A549 (cell line): Measurements from ENCODE around the gene CXCL5. TPM values are rescaled to one million over a fixed set of nuclear protein-coding genes. Genes with fewer than 3 reads are reported as not detected.

ENCODE experiments used
- ATAC-seq, 2 experiments: fragments of 200-7000 bp in 1 of 2; fragments of >200 bp in 1 of 2; cut with Nextera tagmentation in 1 of 2; cut with Tn5 transposase in 1 of 2; 3 replicates each; pipeline versions ENCODE4 v1.8.0 to v1.9.1; 2018 to 2020; ENCODE audit warnings: mild to moderate bottlenecking in 1 of 2, moderate library complexity in 1 of 2
- CTCF ChIA-PET: fragments of 300-600 bp; sonication (Branson Sonifier 250); formaldehyde crosslinking; extraction: SDS; loops from one replicate; lab custom pipeline; 2021; ENCODE audit warnings: antibody characterized with exemption, inconsistent platforms; lab: Yijun Ruan, JAX
- POLR2A ChIA-PET: fragments of 350-600 bp; formaldehyde crosslinking; extraction: SDS; loops from one replicate; lab custom pipeline; 2021; ENCODE audit warnings: antibody characterized with exemption, inconsistent platforms; lab: Yijun Ruan, JAX
- DNase-seq, 2 experiments: peaks; one replicate each; pipeline versions ENCODE4 v3.0.0 to v3.0.0-alpha.2; 2011 to 2016; ENCODE audit warnings: low read depth in 1 of 2, low spot score in 1 of 2
- FAIRE-seq: peaks from 2 replicates; lab custom pipeline; 2011; peaks lifted over from hg19 to GRCh38; lab: Jason Lieb, UNC
- H3K27ac ChIP-seq, 2 experiments: fragments of >200 bp; sonication (Bioruptor Twin); formaldehyde crosslinking; 3 replicates each; pipeline ENCODE4 v1.5.1; 2016 to 2017
- H3K4me1 ChIP-seq: fragments of >200 bp; sonication (Bioruptor Twin); formaldehyde crosslinking; 3 replicates; pipeline ENCODE4 v1.6.1; 2016
- H3K4me2 ChIP-seq: fragments of >200 bp; sonication (Bioruptor Twin); formaldehyde crosslinking; 3 replicates; pipeline ENCODE4 v1.6.1; 2016
- H3K4me3 ChIP-seq: fragments of >200 bp; sonication (Bioruptor Twin); formaldehyde crosslinking; 3 replicates; pipeline ENCODE4 v1.5.1; 2016
- H3K9me3 ChIP-seq: fragments of >200 bp; sonication (Bioruptor Twin); formaldehyde crosslinking; 3 replicates; pipeline ENCODE4 v1.6.1; 2016
- BCL3 ChIP-seq: fragments of >200 bp; sonication (Bioruptor Twin); formaldehyde crosslinking; IDR thresholded peaks from 3 replicates; pipeline ENCODE4 v1.6.1; 2016
- BHLHE40 ChIP-seq: IDR thresholded peaks from 2 replicates; pipeline ENCODE4 v1.6.1; 2012; ENCODE audit warnings: low read depth, low read length, inconsistent platforms
- CBX2 ChIP-seq: fragments of 200-600 bp; sonication (generic); IDR thresholded peaks from 2 replicates; pipeline ENCODE4 v1.6.1; 2016; ENCODE audit warnings: low read depth, mild to moderate bottlenecking, borderline replicate concordance
- CTCF ChIP-seq: fragments of >200 bp; sonication (Bioruptor Twin); formaldehyde crosslinking; IDR thresholded peaks from 3 replicates; pipeline ENCODE4 v1.5.1; 2016
- E2F6 ChIP-seq: IDR thresholded peaks from 2 replicates; pipeline ENCODE4 v1.6.1; 2012; ENCODE audit warnings: low read depth, borderline replicate concordance
- EHF ChIP-seq: fragments of 250-450 bp; sonication (Bioruptor Pico); IDR thresholded peaks from 2 replicates; pipeline ENCODE4 v1.5.0; 2020; ENCODE audit warnings: mild to moderate bottlenecking
- ELK1 ChIP-seq: fragments of 150-350 bp; IDR thresholded peaks from 2 replicates; pipeline ENCODE4 v1.6.1; 2014; ENCODE audit warnings: low read depth, mild to moderate bottlenecking, low read length
- FOSL2 ChIP-seq, 2 experiments: fragments of 450-650 bp in 1 of 2; fragments of >200 bp in 1 of 2; sonication (Bioruptor Twin) in 1 of 2; formaldehyde crosslinking; IDR thresholded peaks; 2 replicates each; pipeline versions ENCODE4 v1.5.0 to v1.6.1; 2016 to 2020; ENCODE audit warnings: mild to moderate bottlenecking in 1 of 2, moderate library complexity in 1 of 2
- FOXS1 ChIP-seq: fragments of 250-450 bp; sonication (Bioruptor Pico); IDR thresholded peaks from 2 replicates; pipeline ENCODE4 v1.5.0; 2020; ENCODE audit warnings: mild to moderate bottlenecking, moderate library complexity
- HOXA7 ChIP-seq: fragments of 250-450 bp; sonication (Bioruptor Pico); IDR thresholded peaks from 2 replicates; pipeline ENCODE4 v1.5.0; 2020; ENCODE audit warnings: mild to moderate bottlenecking, moderate library complexity
- HOXB5 ChIP-seq: fragments of 250-450 bp; sonication (Bioruptor Pico); IDR thresholded peaks from 2 replicates; pipeline ENCODE4 v1.5.0; 2020; ENCODE audit warnings: mild to moderate bottlenecking, moderate library complexity
- JUN ChIP-seq, 2 experiments: fragments of >200 bp; sonication (Bioruptor Twin); formaldehyde crosslinking; IDR thresholded peaks; 2 replicates in 1 of 2; 3 replicates in 1 of 2; pipeline ENCODE4 v1.6.1; 2016 to 2017
- MAFK ChIP-seq: fragments of 450-650 bp; IDR thresholded peaks from 2 replicates; pipeline ENCODE4 v1.6.1; 2014; ENCODE audit not compliant: partially characterized antibody
- MAZ ChIP-seq: fragments of 150-350 bp; IDR thresholded peaks from 2 replicates; pipeline ENCODE4 v1.6.1; 2014; ENCODE audit warnings: antibody characterized with exemption, low read depth, low read length, borderline replicate concordance
- NFE2L2 ChIP-seq: fragments of 150-350 bp; conservative IDR thresholded peaks from 2 replicates; pipeline ENCODE4 v1.6.1; 2014; ENCODE audit warnings: low read length
- NPAS2 ChIP-seq: fragments of 250-450 bp; sonication (Bioruptor Pico); IDR thresholded peaks from 2 replicates; pipeline ENCODE4 v1.8.0; 2022; ENCODE audit warnings: mild to moderate bottlenecking, moderate library complexity, borderline replicate concordance
- POLR2A ChIP-seq: IDR thresholded peaks from 2 replicates; pipeline ENCODE4 v1.6.1; 2012; ENCODE audit warnings: mild to moderate bottlenecking, low read length
- RARB ChIP-seq: fragments of 250-450 bp; sonication (Bioruptor Pico); IDR thresholded peaks from 2 replicates; pipeline ENCODE4 v1.8.0; 2021; ENCODE audit warnings: mild to moderate bottlenecking, moderate library complexity
- RCOR1 ChIP-seq: fragments of 150-350 bp; IDR thresholded peaks from 2 replicates; pipeline ENCODE4 v1.6.1; 2014; ENCODE audit warnings: antibody characterized with exemption, low read length, low read depth
- RNF2 ChIP-seq: fragments of 200-600 bp; sonication (generic); IDR thresholded peaks from 2 replicates; pipeline ENCODE4 v1.6.1; 2016; ENCODE audit warnings: low read depth, mild to moderate bottlenecking, antibody characterized with exemption, moderate library complexity, borderline replicate concordance
- SREBF2 ChIP-seq: fragments of 450-650 bp; IDR thresholded peaks from 2 replicates; pipeline ENCODE4 v1.6.1; 2014; ENCODE audit warnings: mild to moderate bottlenecking, moderate library complexity
- ZC3H11A ChIP-seq: fragments of 450-650 bp; IDR thresholded peaks from 2 replicates; pipeline ENCODE4 v1.6.1; 2014; ENCODE audit warnings: antibody characterized with exemption, mild to moderate bottlenecking
- ZFP36 ChIP-seq: fragments of 450-650 bp; IDR thresholded peaks from 2 replicates; pipeline ENCODE4 v1.6.1; 2014; ENCODE audit warnings: borderline replicate concordance; ENCODE audit not compliant: partially characterized antibody
- WGBS: methylation state at CpG from one replicate; pipeline ENCODE4 v1.1.6; 2017; ENCODE audit errors: missing lambda C conversion rate; 5-methylcytosine and 5-hydroxymethylcytosine counted together
- polyA plus RNA-seq, 4 experiments: library from polyadenylated mRNA; depleted of rRNA in 3 of 4; stranded (reverse); fragments of >200 nt; fragmentation: RNase III in 1 of 4; extraction: RNeasy Plus Mini Kit Qiagen cat#74134 plus additional on column Dnase treatment in 1 of 4; gene quantifications; 2 replicates in 3 of 4; 3 replicates in 1 of 4; pipeline ENCODE4 v1.2.3, GENCODE V29; 2011 to 2017
- TF ChIP-seq, protein P1 (sequence below): IDR thresholded peaks from 2 replicates; pipeline ENCODE4 v1.6.1; 2012
- TF ChIP-seq, protein P2 (sequence below): fragments of >200 bp; sonication (Bioruptor Twin); formaldehyde crosslinking; IDR thresholded peaks from 2 replicates; pipeline ENCODE4 v1.6.1; 2016

The CXCL5 gene
- polyA plus RNA-seq, 2 of the 4 experiments (the other 2 are of a cell fraction): 127 to 195 TPM

DNA sequence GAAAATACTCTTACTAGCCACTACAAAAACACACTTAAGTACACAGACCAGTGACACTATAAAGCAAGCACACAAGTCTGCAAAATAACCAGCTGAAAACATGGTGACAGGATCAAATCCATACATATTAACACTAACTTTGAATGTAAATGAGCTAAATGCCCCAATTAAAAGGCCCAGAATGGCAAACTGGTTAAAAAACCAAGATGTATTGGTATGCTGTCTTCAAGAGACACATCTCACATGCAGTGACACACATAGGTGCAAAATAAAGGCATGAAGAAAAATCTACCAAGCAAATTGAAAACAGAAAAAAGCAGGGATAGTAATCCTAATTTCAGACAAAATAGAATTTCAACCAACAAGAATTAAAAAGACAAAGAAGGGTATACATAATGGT lies 27.5 kb downstream of the CXCL5 start:
- DNase-seq: no peak

GRCh38 chr4:73970011-73970410 lies 28.5 kb downstream of the CXCL5 start:
- FAIRE-seq (no peak), DNase-seq (no peak), ATAC-seq (no peak)
- Histone ChIP-seq H3K9me3 (peaks cover 18% of the 10 kb centered on the region; the same call in 2 of the 3 replicates), H3K4me2 (no peak overlapping the region), H3K4me3 (no peak overlapping the region), H3K27ac (no peak overlapping the region), H3K4me1 (no peaks in the 10 kb centered on the region)
- TF ChIP-seq MAFK (peak; percentile 29), CBX2 (no peak)
- CTCF ChIA-PET: interaction anchor here (1.3 kb wide), 1 partner anchor 10 kb away, joined by 3 read pairs; no protein-coding TSS in a partner anchor
- 12% methylated on average over 1 of the region's 1 CpG for WGBS
- POLR2A ChIA-PET: no interaction called here

More for the DNA sequence above, 27.5 kb downstream of the CXCL5 start:
- CTCF ChIA-PET: no interaction called here
- POLR2A ChIA-PET: no interaction called here
- Histone ChIP-seq H3K27ac (no peak overlapping the region), H3K9me3 (peaks cover 18% of the 10 kb centered on the region; the same call in 2 of the 3 replicates), H3K4me2 (no peak overlapping the region), H3K4me3 (no peak overlapping the region), H3K4me1 (no peaks in the 10 kb centered on the region)
- FAIRE-seq (no peak), ATAC-seq (no peak)
- TF ChIP-seq EHF (CRISPR knock-in tag) (no peak), SREBF2 (no peak), ZFP36 (no peak), BHLHE40 (no peak), RNF2 (no peak), RCOR1 (no peak), ZC3H11A (no peak), JUN (IDR thresholded peaks at IDR 0.05) (no peak), E2F6 (no peak), HOXA7 (CRISPR knock-in tag) (no peak), NFE2L2 (no peak), MAZ (no peak), RARB (CRISPR knock-in tag) (no peak)
- TF ChIP-seq, protein P1, sequence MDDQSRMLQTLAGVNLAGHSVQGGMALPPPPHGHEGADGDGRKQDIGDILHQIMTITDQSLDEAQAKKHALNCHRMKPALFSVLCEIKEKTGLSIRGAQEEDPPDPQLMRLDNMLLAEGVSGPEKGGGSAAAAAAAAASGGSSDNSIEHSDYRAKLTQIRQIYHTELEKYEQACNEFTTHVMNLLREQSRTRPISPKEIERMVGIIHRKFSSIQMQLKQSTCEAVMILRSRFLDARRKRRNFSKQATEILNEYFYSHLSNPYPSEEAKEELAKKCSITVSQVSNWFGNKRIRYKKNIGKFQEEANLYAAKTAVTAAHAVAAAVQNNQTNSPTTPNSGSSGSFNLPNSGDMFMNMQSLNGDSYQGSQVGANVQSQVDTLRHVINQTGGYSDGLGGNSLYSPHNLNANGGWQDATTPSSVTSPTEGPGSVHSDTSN: no peak
- TF ChIP-seq, protein P2, sequence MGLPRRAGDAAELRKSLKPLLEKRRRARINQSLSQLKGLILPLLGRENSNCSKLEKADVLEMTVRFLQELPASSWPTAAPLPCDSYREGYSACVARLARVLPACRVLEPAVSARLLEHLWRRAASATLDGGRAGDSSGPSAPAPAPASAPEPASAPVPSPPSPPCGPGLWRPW: no peak

- H3K27ac ChIP-seq: no peak overlapping the region
- ChIA-PET CTCF (no interaction called here), POLR2A (no interaction called here)
- DNase-seq (no peak), FAIRE-seq (no peak), ATAC-seq (no peak)
- peaks cover 13% of the 10 kb centered on the region; the same call in 2 of the 3 replicates for H3K9me3 ChIP-seq
- no peaks in the 10 kb centered on the region for H3K4me1 ChIP-seq
- H3K4me2 ChIP-seq: no peak overlapping the region
- no peak for TF ChIP-seq NPAS2 (CRISPR knock-in tag)
- no peak for TF ChIP-seq RARB (CRISPR knock-in tag)
- TF ChIP-seq RNF2: no peak
- no peak for TF ChIP-seq BCL3
- TF ChIP-seq FOXS1 (CRISPR knock-in tag): no peak
- TF ChIP-seq CTCF: no peak
- TF ChIP-seq, protein P1: no peak
- TF ChIP-seq HOXB5 (CRISPR knock-in tag): no peak
- no peak for TF ChIP-seq ELK1
- no peak for TF ChIP-seq FOSL2 (IDR thresholded peaks at IDR 0.05)
- no peak for TF ChIP-seq FOSL2 (CRISPR knock-in tag; IDR thresholded peaks at IDR 0.05)
- no peak for TF ChIP-seq POLR2A
- no peak overlapping the region for H3K4me3 ChIP-seq
Measured at GRCh38 chr4:73967866-73968265, 30.6 kb downstream of the CXCL5 start.
